HepG2 (cell line): ENCODE measurements around the gene DLST. TPM values are rescaled to one million over a fixed set of nuclear protein-coding genes. Genes with fewer than 3 reads are reported as not detected.

Source experiments
- ADNP ChIP-seq: sonication (generic); formaldehyde crosslinking; IDR thresholded peaks from 2 replicates; pipeline ENCODE4 v1.4.0; 2020; ENCODE audit warnings: missing genetic modification reagents
- ATM ChIP-seq: fragments of 450-650 bp; IDR thresholded peaks from 2 replicates; pipeline ENCODE4 v1.7.1; 2017; ENCODE audit warnings: mild to moderate bottlenecking, borderline replicate concordance
- CBX1 ChIP-seq: IDR thresholded peaks from one replicate; pipeline ENCODE4 v1.6.1; 2016; ENCODE audit warnings: antibody characterized with exemption, low read depth
- CHD4 ChIP-seq: fragments of 200-600 bp; sonication (generic); IDR thresholded peaks from 2 replicates; pipeline ENCODE4 v1.7.0; 2017; ENCODE audit warnings: mild to moderate bottlenecking, low read length, borderline replicate concordance
- DRAP1 ChIP-seq: IDR thresholded peaks from 2 replicates; pipeline ENCODE4 v1.6.1; 2016; ENCODE audit warnings: missing genetic modification reagents, missing compliant biosample characterization
- FOXJ3 ChIP-seq: sonication (generic); formaldehyde crosslinking; IDR thresholded peaks from 2 replicates; pipeline ENCODE4 v1.4.0; 2020; ENCODE audit warnings: missing genetic modification reagents, mild to moderate bottlenecking, borderline replicate concordance
- HDAC1 ChIP-seq: sonication (generic); formaldehyde crosslinking; IDR thresholded peaks from 2 replicates; pipeline ENCODE4 v1.5.1; 2020; ENCODE audit warnings: mild to moderate bottlenecking, missing genetic modification reagents
- KLF13 ChIP-seq: sonication (generic); formaldehyde crosslinking; IDR thresholded peaks from 2 replicates; pipeline ENCODE4 v1.4.0; 2020; ENCODE audit warnings: mild to moderate bottlenecking, missing genetic modification reagents
- MYPOP ChIP-seq: sonication (generic); formaldehyde crosslinking; IDR thresholded peaks from 2 replicates; pipeline ENCODE4 v1.8.1; 2023; ENCODE audit warnings: mild to moderate bottlenecking, moderate library complexity, missing genetic modification reagents
- NFATC3 ChIP-seq: sonication (generic); formaldehyde crosslinking; IDR thresholded peaks from 2 replicates; pipeline ENCODE4 v1.5.1; 2020; ENCODE audit warnings: mild to moderate bottlenecking, missing genetic modification reagents
- PAF1 ChIP-seq: IDR thresholded peaks from 2 replicates; pipeline ENCODE4 v1.6.1; 2016; ENCODE audit warnings: missing genetic modification reagents, missing compliant biosample characterization
- PCBP1 ChIP-seq: fragments of 200-400 bp; formaldehyde crosslinking; IDR thresholded peaks from 2 replicates; pipeline ENCODE4 v1.6.1; 2017; ENCODE audit warnings: mild to moderate bottlenecking, low read depth, low read length, borderline replicate concordance
- RCOR2 ChIP-seq: IDR thresholded peaks from 2 replicates; pipeline ENCODE4 v1.6.1; 2016; ENCODE audit warnings: missing biosample characterization, missing genetic modification reagents
- RFX1 ChIP-seq: fragments of 450-650 bp; IDR thresholded peaks from 2 replicates; pipeline ENCODE4 v1.6.1; 2017
- SAFB2 ChIP-seq: sonication (generic); formaldehyde crosslinking; IDR thresholded peaks from 2 replicates; pipeline ENCODE4 v1.5.1; 2020; ENCODE audit warnings: missing genetic modification reagents, low read depth, mild to moderate bottlenecking, borderline replicate concordance
- SAP130 ChIP-seq: IDR thresholded peaks from 2 replicates; pipeline ENCODE4 v1.6.1; 2016; ENCODE audit warnings: low read depth
- SMARCC2 ChIP-seq: fragments of 450-650 bp; IDR thresholded peaks from 2 replicates; pipeline ENCODE4 v1.6.1; 2017; ENCODE audit warnings: antibody characterized with exemption, mild to moderate bottlenecking
- SP5 ChIP-seq: IDR thresholded peaks from 2 replicates; pipeline ENCODE4 v1.6.1; 2016; ENCODE audit warnings: low read depth, borderline replicate concordance
- TARDBP ChIP-seq: sonication (generic); formaldehyde crosslinking; IDR thresholded peaks from 2 replicates; pipeline ENCODE4 v1.8.0; 2022; ENCODE audit warnings: mild to moderate bottlenecking, missing genetic modification reagents
- TCF7 ChIP-seq: sonication (generic); IDR thresholded peaks from 2 replicates; pipeline ENCODE4 v1.6.1; 2016; ENCODE audit warnings: antibody characterized with exemption, low read depth
- TOPORS ChIP-seq: sonication (generic); formaldehyde crosslinking; IDR thresholded peaks from 2 replicates; pipeline ENCODE4 v1.8.0; 2023; ENCODE audit warnings: mild to moderate bottlenecking, missing genetic modification reagents
- TP53 ChIP-seq: sonication (generic); formaldehyde crosslinking; conservative IDR thresholded peaks from 2 replicates; pipeline ENCODE4 v1.4.0; 2020; ENCODE audit warnings: missing genetic modification reagents
- U2AF2 ChIP-seq: fragments of 200-400 bp; formaldehyde crosslinking; IDR thresholded peaks from 2 replicates; pipeline ENCODE4 v1.6.1; 2017; ENCODE audit warnings: low read depth, mild to moderate bottlenecking, low read length
- ZC3H4 ChIP-seq: sonication (generic); formaldehyde crosslinking; IDR thresholded peaks from 2 replicates; pipeline ENCODE4 v1.4.0; 2020; ENCODE audit warnings: missing genetic modification reagents, borderline replicate concordance
- ZNF18 ChIP-seq: sonication (generic); formaldehyde crosslinking; IDR thresholded peaks from 2 replicates; pipeline ENCODE4 v1.8.0; 2022; ENCODE audit warnings: mild to moderate bottlenecking, missing genetic modification reagents; ENCODE audit not compliant: insufficient replicate concordance
- ZNF678 ChIP-seq: sonication (generic); formaldehyde crosslinking; IDR thresholded peaks from 2 replicates; pipeline ENCODE4 v1.4.0; 2020; ENCODE audit warnings: mild to moderate bottlenecking, missing genetic modification reagents
- ZNF709 ChIP-seq: sonication (generic); formaldehyde crosslinking; IDR thresholded peaks from 2 replicates; pipeline ENCODE4 v1.5.0; 2020; ENCODE audit warnings: mild to moderate bottlenecking, missing genetic modification reagents
- ZNF772 ChIP-seq: sonication (generic); formaldehyde crosslinking; IDR thresholded peaks from 2 replicates; pipeline ENCODE4 v1.5.0; 2020; ENCODE audit warnings: mild to moderate bottlenecking, missing genetic modification reagents
- ZSCAN21 ChIP-seq: sonication (generic); formaldehyde crosslinking; IDR thresholded peaks from 2 replicates; pipeline ENCODE4 v1.8.0; 2022; ENCODE audit warnings: mild to moderate bottlenecking, missing genetic modification reagents, moderate library complexity, borderline replicate concordance
- polyA plus RNA-seq, 8 experiments: library from polyadenylated mRNA; depleted of rRNA in 3 of 8; stranded (reverse) in 7 of 8; unstranded in 1 of 8; fragments of >200 nt; fragmentation: Illumina TruSeq in 4 of 8; extraction: Trizol in 4 of 8; gene quantifications; 2 replicates each; pipeline versions ENCODE4 v1.2.1 to v1.2.3, GENCODE V29; 2011 to 2016; ENCODE audit warnings: low read depth in 4 of 8, missing spikeins in 1 of 8, mixed read lengths in 1 of 8; ENCODE audit not compliant: insufficient read depth in 1 of 8
- total RNA-seq, 5 experiments: library from RNA; depleted of rRNA; stranded (reverse); fragments of >200 nt; fragmentation: Illumina TruSeq; extraction: Trizol; gene quantifications; 2 replicates each; pipeline ENCODE4 v1.2.3, GENCODE V29; 2016; ENCODE audit warnings: low read depth in 1 of 5

Gene DLST
- total and polyA plus RNA-seq, 2 of the 13 experiments (the other 11 are each of a cell fraction or from before 2014, with no cell fraction given): 56.5 to 94.3 TPM

- TF ChIP-seq ATM (no peak), ZC3H4 (CRISPR knock-in tag) (no peak), SP5 (CRISPR knock-in tag) (0 out of 2 replicates have a peak, but pooled peaks have one; percentile 15), ZNF678 (CRISPR knock-in tag) (no peak), HDAC1 (CRISPR knock-in tag) (no peak), TP53 (CRISPR knock-in tag) (0 out of 2 replicates have a peak, but pooled peaks have one; percentile 38), RFX1 (no peak), ZNF18 (CRISPR knock-in tag) (no peak), ZSCAN21 (CRISPR knock-in tag) (0 out of 2 replicates have a peak, but pooled peaks have one; percentile 15), TCF7 (0 out of 2 replicates have a peak, but pooled peaks have one; percentile 16), TOPORS (CRISPR knock-in tag) (no peak), TARDBP (CRISPR knock-in tag) (peak; percentile 55; the same call in 1 of the 2 replicates), RCOR2 (CRISPR knock-in tag) (peak; percentile 63; the same call in 1 of the 2 replicates), SAP130 (CRISPR knock-in tag) (peak; percentile 19; the same call in 1 of the 2 replicates), DRAP1 (CRISPR knock-in tag) (no peak), PAF1 (CRISPR knock-in tag) (no peak), CHD4 (peak; percentile 97), NFATC3 (CRISPR knock-in tag) (no peak), SAFB2 (CRISPR knock-in tag) (no peak), U2AF2 (no peak), PCBP1 (no peak), CBX1 (no peak), ZNF709 (CRISPR knock-in tag) (no peak), ZNF772 (CRISPR knock-in tag) (peak; percentile 38; the same call in 1 of the 2 replicates), ADNP (CRISPR knock-in tag) (peak; percentile 52; the same call in 1 of the 2 replicates), FOXJ3 (CRISPR knock-in tag) (no peak), MYPOP (CRISPR knock-in tag) (no peak), KLF13 (CRISPR knock-in tag) (no peak), SMARCC2 (no peak)
Measured at GRCh38 chr14:74952697-74953484, 71.2 kb downstream of the DLST start (continued).
